B cell (primary cell): Measurements from ENCODE around the gene H6PD. TPM values are rescaled to one million over a fixed set of nuclear protein-coding genes. Genes with fewer than 3 reads are reported as not detected.

Experiments
- ATAC-seq: fragments of 200-7000 bp; cut with Tn5 transposase; one replicate; pipeline ENCODE4 v1.10.0; 2021; ENCODE audit warnings: low read depth, mild to moderate bottlenecking, moderate number of reproducible peaks, moderate library complexity
- CTCF ChIA-PET: fragments of 350-600 bp; sonication (Branson Sonifier 250); formaldehyde crosslinking; loops from one replicate; lab custom pipeline; 2021; ENCODE audit warnings: antibody characterized with exemption, inconsistent platforms; lab: Charles Lee
- POLR2A ChIA-PET: fragments of 350-600 bp; sonication (Branson Sonifier 250); formaldehyde crosslinking; loops from one replicate; lab custom pipeline; 2021; ENCODE audit warnings: antibody characterized with exemption; lab: Charles Lee
- DNase-seq: peaks from one replicate; pipeline ENCODE4 v3.0.0; 2013
- H2AFZ ChIP-seq: 2 replicates; pipeline ENCODE4 v1.6.1; 2012; ENCODE audit warnings: mild to moderate bottlenecking, low read depth, low read length; ENCODE audit not compliant: insufficient read depth, poor library complexity, severe bottlenecking
- H3K27ac ChIP-seq, 2 donors: 1 replicate in 1 of 2; 2 replicates in 1 of 2; pipeline ENCODE4 v1.5.1; 2012 to 2013; ENCODE audit warnings: low read length in 2 of 2, mild to moderate bottlenecking in 2 of 2, moderate library complexity in 1 of 2
- H3K27me3 ChIP-seq, 4 experiments: fragments of 200-600 bp in 1 of 4; sonication (generic) in 1 of 4; replicated peaks in 1 of 4; 1 replicate in 2 of 4; 2 replicates in 2 of 4; pipeline versions ENCODE4 v1.6.1 to v1.7.0; 2013 to 2016; ENCODE audit warnings: low read length in 3 of 4, mild to moderate bottlenecking in 2 of 4, mixed read lengths in 1 of 4, moderate library complexity in 1 of 4; ENCODE audit not compliant: insufficient read depth in 4 of 4, control insufficient read depth in 3 of 4; ENCODE audit errors: control extremely low read depth in 1 of 4
- H3K36me3 ChIP-seq, 2 experiments: replicated peaks in 1 of 2; 1 replicate in 1 of 2; 2 replicates in 1 of 2; pipeline versions ENCODE4 v1.6.1 to v1.7.1; 2013; ENCODE audit warnings: low read length in 1 of 2; ENCODE audit not compliant: insufficient read depth in 2 of 2, control insufficient read depth in 1 of 2; ENCODE audit errors: control extremely low read depth in 1 of 2, extremely low read depth in 1 of 2
- H3K4me1 ChIP-seq, 2 donors: fragments of 200-600 bp in 1 of 2; sonication (generic) in 1 of 2; 1 replicate in 1 of 2; 2 replicates in 1 of 2; pipeline versions ENCODE4 v1.5.1 to v1.6.1; 2013 to 2017; ENCODE audit warnings: low read length in 2 of 2; ENCODE audit not compliant: control insufficient read depth in 2 of 2, insufficient read depth in 2 of 2
- H3K4me2 ChIP-seq: replicated peaks from 2 replicates; pipeline ENCODE3; 2012; ENCODE audit warnings: mild to moderate bottlenecking, low read depth, low read length; ENCODE audit not compliant: poor library complexity, severe bottlenecking
- H3K4me3 ChIP-seq, 5 experiments: fragments of 200-600 bp in 1 of 5; sonication (generic) in 1 of 5; 1 replicate in 3 of 5; 2 replicates in 2 of 5; pipeline versions ENCODE4 v1.5.1 to v1.7.0; 2011 to 2016; ENCODE audit warnings: low read length in 4 of 5, mild to moderate bottlenecking in 4 of 5, low read depth in 2 of 5, control low read depth in 1 of 5, moderate library complexity in 1 of 5; ENCODE audit not compliant: insufficient read depth in 1 of 5; ENCODE audit errors: control extremely low read depth in 1 of 5, extremely low read depth in 1 of 5
- H3K79me2 ChIP-seq: fragments of 200-600 bp; sonication (generic); one replicate; pipeline ENCODE4 v1.6.0; 2016; ENCODE audit warnings: low read length; ENCODE audit not compliant: control insufficient read depth, insufficient read depth
- H3K9ac ChIP-seq: fragments of 200-600 bp; sonication (generic); 2 replicates; pipeline ENCODE4 v1.6.1; 2017; ENCODE audit warnings: mild to moderate bottlenecking, low read length, moderate library complexity
- H3K9me3 ChIP-seq, 3 donors: one replicate each; pipeline versions ENCODE4 v1.6.1 to v1.7.1; 2013; ENCODE audit warnings: low read length in 2 of 3; ENCODE audit not compliant: control insufficient read depth in 2 of 3, insufficient read depth in 1 of 3; ENCODE audit errors: control extremely low read depth in 1 of 3
- H4K20me1 ChIP-seq: 2 replicates; pipeline ENCODE4 v1.6.0; 2012; ENCODE audit warnings: mild to moderate bottlenecking, low read length; ENCODE audit not compliant: insufficient read depth, control insufficient read depth, poor library complexity, severe bottlenecking
- H3K27ac Mint-ChIP-seq: one replicate; pipeline ENCODE4 v1.8.0; 2021; ENCODE audit warnings: mixed read lengths
- H3K27me3 Mint-ChIP-seq: one replicate; pipeline ENCODE4 v1.8.0; 2021; ENCODE audit warnings: mixed read lengths
- H3K4me1 Mint-ChIP-seq: one replicate; pipeline ENCODE4 v1.8.0; 2021; ENCODE audit warnings: mixed read lengths
- H3K4me3 Mint-ChIP-seq: one replicate; pipeline ENCODE4 v1.8.0; 2021; ENCODE audit warnings: mixed read lengths
- H3K9me3 Mint-ChIP-seq: one replicate; pipeline ENCODE4 v1.8.0; 2022; ENCODE audit warnings: mixed read lengths; ENCODE audit not compliant: insufficient read depth
- EZH2 ChIP-seq: IDR thresholded peaks from 2 replicates; pipeline ENCODE4 v1.6.1; 2012; ENCODE audit warnings: borderline replicate concordance, low read depth, mild to moderate bottlenecking, moderate library complexity, low read length; ENCODE audit not compliant: insufficient read depth, poor library complexity, severe bottlenecking
- WGBS: methylation state at CpG from one replicate; pipeline ENCODE4 v1.1.5; 2013; ENCODE audit warnings: missing lambda C conversion rate; ENCODE audit not compliant: insufficient coverage; 5-methylcytosine and 5-hydroxymethylcytosine counted together
- intact Hi-C: fragments of 100-400 bp; cut with micrococcal nuclease; formaldehyde crosslinking; loops from one replicate; pipeline ENCODE4 v1.10.0; 2022
- polyA plus RNA-seq: library from polyadenylated mRNA; depleted of rRNA; stranded (reverse); fragments of >200 nt; gene quantifications from 2 replicates; pipeline ENCODE4 v1.2.3, GENCODE V29; 2012
- total RNA-seq, 2 donors: library from RNA; stranded (reverse); fragments of 120-200 nt in 1 of 2; gene quantifications; 1 replicate in 1 of 2; 2 replicates in 1 of 2; pipeline versions ENCODE4 v1.2.3 to v1.2.4, GENCODE V29; 2013 to 2022
- TF ChIP-seq, protein P1 (sequence below): fragments of 200-600 bp; IDR thresholded peaks from one replicate; pipeline ENCODE4 v1.8.0; 2022; ENCODE audit warnings: antibody characterized with exemption, mild to moderate bottlenecking

The H6PD gene
- total and polyA plus RNA-seq, 2 donors (not counting 1 experiment from before 2014, with no cell fraction given): 11.3 to 30.2 TPM

DNA sequence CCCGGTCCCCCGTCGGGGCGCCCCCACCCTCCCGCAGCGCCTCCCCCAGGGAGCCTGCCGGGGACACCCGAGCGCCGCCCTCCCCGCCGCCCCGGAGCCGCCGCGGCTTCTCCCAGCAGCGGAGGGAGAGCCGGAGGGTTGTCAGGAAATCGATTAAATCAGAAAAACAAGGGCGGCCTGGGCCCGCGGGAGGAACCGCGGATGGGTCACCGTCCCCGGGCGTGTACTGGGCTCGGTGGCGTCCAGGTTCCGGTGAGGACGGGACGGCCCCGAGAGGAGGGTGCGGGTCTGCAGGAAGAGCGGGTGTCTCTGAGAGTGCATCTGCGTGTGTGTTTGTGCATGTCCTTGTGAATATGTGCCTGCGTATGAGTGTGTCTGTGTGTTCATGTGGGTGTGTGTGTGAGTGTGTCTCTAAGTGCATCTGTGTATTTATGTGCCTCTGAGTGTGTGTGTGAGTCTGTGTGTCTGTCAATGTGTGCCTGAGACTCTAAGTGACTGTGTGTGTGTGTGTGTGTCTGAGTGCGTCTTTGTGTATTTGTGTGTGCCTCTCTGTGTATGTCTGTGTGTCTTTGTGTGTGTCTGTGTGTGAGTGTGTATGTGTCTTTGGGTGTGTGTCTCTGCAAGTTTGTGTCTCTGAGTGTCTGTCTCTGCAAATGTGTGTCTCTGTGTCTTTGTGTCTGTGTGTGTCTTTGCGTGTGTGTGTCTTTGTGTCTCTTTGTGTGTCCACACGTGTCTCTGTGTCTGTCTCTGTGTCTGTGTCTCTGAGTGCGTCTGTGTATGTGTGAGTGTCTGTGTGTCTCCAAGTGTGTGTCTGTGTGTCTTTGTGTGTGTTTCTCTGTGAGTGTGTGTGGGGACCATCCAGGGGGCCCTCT lies 59.2 kb downstream of the H6PD start:
- Mint-ChIP-seq H3K9me3 (peaks cover 2% of the 10 kb centered on the region), H3K4me3 (no peak overlapping the region), H3K4me1 (peaks cover 7% of the 10 kb centered on the region), H3K27me3 (no peaks in the 10 kb centered on the region), H3K27ac (no peak overlapping the region)
- ChIA-PET POLR2A (no interaction called here), CTCF (no interaction called here)
- Histone ChIP-seq H3K9me3 (peaks cover 0 to 1% (median 0%) of the 10 kb centered on the region in 3 donors), H3K4me1 (peaks cover 6 to 23% of the 10 kb centered on the region in 2 donors), H4K20me1 (peaks cover 6% of the 10 kb centered on the region), H3K9ac (peak overlapping the region; percentile 67), H3K4me2 (peak overlapping the region; percentile 88), H3K27ac (peak overlapping the region in 1 of 2 donors; percentile 47), H3K27me3 (no peaks in the 10 kb centered on the region), H2AFZ (peak overlapping the region; percentile 64), H3K4me3 (peak overlapping the region; percentile 41 to 70 (median 59)), H3K79me2 (peaks cover 48% of the 10 kb centered on the region), H3K36me3 (no peaks in the 10 kb centered on the region)
- peak; percentile 18 for ATAC-seq
- peak; percentile 60 for DNase-seq
- TF ChIP-seq EZH2: no peak
- TF ChIP-seq, protein P1, sequence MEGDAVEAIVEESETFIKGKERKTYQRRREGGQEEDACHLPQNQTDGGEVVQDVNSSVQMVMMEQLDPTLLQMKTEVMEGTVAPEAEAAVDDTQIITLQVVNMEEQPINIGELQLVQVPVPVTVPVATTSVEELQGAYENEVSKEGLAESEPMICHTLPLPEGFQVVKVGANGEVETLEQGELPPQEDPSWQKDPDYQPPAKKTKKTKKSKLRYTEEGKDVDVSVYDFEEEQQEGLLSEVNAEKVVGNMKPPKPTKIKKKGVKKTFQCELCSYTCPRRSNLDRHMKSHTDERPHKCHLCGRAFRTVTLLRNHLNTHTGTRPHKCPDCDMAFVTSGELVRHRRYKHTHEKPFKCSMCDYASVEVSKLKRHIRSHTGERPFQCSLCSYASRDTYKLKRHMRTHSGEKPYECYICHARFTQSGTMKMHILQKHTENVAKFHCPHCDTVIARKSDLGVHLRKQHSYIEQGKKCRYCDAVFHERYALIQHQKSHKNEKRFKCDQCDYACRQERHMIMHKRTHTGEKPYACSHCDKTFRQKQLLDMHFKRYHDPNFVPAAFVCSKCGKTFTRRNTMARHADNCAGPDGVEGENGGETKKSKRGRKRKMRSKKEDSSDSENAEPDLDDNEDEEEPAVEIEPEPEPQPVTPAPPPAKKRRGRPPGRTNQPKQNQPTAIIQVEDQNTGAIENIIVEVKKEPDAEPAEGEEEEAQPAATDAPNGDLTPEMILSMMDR: no peak
- WGBS: 8% methylated on average over 41 of the region's 41 CpGs
- intact Hi-C loops: loop anchor here (1.0 to 5.0 kb wide), 4 partner anchors 69 to 166 kb away; partner anchors contain the start of gene GPR157

DNA sequence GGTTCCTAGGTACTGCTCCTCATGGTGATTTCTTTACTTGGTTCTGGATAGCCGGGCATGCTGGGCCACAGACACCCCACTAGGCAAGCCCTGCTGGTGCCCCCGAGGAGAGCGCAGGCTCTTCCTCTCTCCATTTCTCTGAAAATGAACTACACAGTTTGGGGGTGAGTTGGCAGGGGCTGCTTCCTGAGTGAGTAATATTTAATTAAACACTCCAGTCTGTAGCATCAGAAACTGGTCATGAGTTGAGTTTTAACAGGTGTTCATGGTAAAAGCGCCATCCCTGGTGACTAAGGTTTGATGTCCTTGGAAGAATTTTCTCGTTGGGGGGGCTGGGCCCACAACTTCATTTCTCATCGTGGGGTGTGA lies 59.8 kb downstream of the H6PD start:
- no CpG with 5 or more reads among the region's 6 CpGs for WGBS
- Histone ChIP-seq H4K20me1 (peaks cover 6% of the 10 kb centered on the region), H3K9me3 (no peaks in the 10 kb centered on the region), H3K79me2 (peaks cover 48% of the 10 kb centered on the region), H3K4me2 (peak overlapping the region; percentile 88), H3K9ac (no peak overlapping the region), H3K4me1 (peaks cover 6 to 23% of the 10 kb centered on the region in 2 donors), H3K27ac (no peak overlapping the region), H2AFZ (no peak overlapping the region), H3K4me3 (peak overlapping the region in 1 of 5 experiments; percentile 64), H3K27me3 (no peaks in the 10 kb centered on the region), H3K36me3 (no peaks in the 10 kb centered on the region)
- TF ChIP-seq EZH2: no peak
- TF ChIP-seq, protein P1: no peak
- no peak overlapping the region for H3K4me3 Mint-ChIP-seq
- DNase-seq (no peak), ATAC-seq (no peak)
- no peak overlapping the region for H3K27ac Mint-ChIP-seq
- CTCF ChIA-PET: no interaction called here
- intact Hi-C loops: loop anchor here (5.0 kb wide), 2 partner anchors 118 to 167 kb away; partner anchors contain the start of gene GPR157
- H3K4me1 Mint-ChIP-seq: peaks cover 7% of the 10 kb centered on the region
- H3K9me3 Mint-ChIP-seq: no peaks in the 10 kb centered on the region
- POLR2A ChIA-PET: no interaction called here
- no peaks in the 10 kb centered on the region for H3K27me3 Mint-ChIP-seq
